HepG2 (cell line): ENCODE results near the gene TOMM22. TPM values are rescaled to one million over a fixed set of nuclear protein-coding genes. Genes with fewer than 3 reads are reported as not detected.

Experiments
- AGO1 ChIP-seq: fragments of 200-400 bp; formaldehyde crosslinking; IDR thresholded peaks from 2 replicates; pipeline ENCODE4 v1.6.1; 2017; ENCODE audit warnings: mild to moderate bottlenecking, low read depth, low read length, moderate library complexity; ENCODE audit not compliant: poor library complexity, severe bottlenecking
- BHLHE40 ChIP-seq: IDR thresholded peaks from 2 replicates; pipeline ENCODE4 v1.6.1; 2011; ENCODE audit warnings: low read length, improper control_type of control experiment
- GPN1 ChIP-seq: sonication (generic); formaldehyde crosslinking; IDR thresholded peaks from 2 replicates; pipeline ENCODE4 v1.5.1; 2020; ENCODE audit warnings: missing genetic modification reagents, borderline replicate concordance
- HDAC1 ChIP-seq: sonication (generic); formaldehyde crosslinking; IDR thresholded peaks from 2 replicates; pipeline ENCODE4 v1.5.1; 2020; ENCODE audit warnings: mild to moderate bottlenecking, missing genetic modification reagents
- HES4 ChIP-seq: sonication (generic); formaldehyde crosslinking; IDR thresholded peaks from 2 replicates; pipeline ENCODE4 v1.9.0; 2021; ENCODE audit warnings: mild to moderate bottlenecking, missing genetic modification reagents, borderline replicate concordance
- HMGA1 ChIP-seq: sonication (generic); formaldehyde crosslinking; conservative IDR thresholded peaks from 2 replicates; pipeline ENCODE4 v1.4.0; 2020; ENCODE audit warnings: missing genetic modification reagents
- POLR2G ChIP-seq: fragments of 200-400 bp; formaldehyde crosslinking; IDR thresholded peaks from 2 replicates; pipeline ENCODE4 v1.6.1; 2018; ENCODE audit warnings: mild to moderate bottlenecking, low read depth, low read length, moderate library complexity
- WIZ ChIP-seq: sonication (generic); formaldehyde crosslinking; IDR thresholded peaks from 2 replicates; pipeline ENCODE4 v1.5.1; 2020; ENCODE audit warnings: mild to moderate bottlenecking, missing genetic modification reagents
- XBP1 ChIP-seq: sonication (generic); formaldehyde crosslinking; IDR thresholded peaks from 2 replicates; pipeline ENCODE4 v1.5.0; 2020; ENCODE audit warnings: missing genetic modification reagents
- ZC3H4 ChIP-seq: sonication (generic); formaldehyde crosslinking; IDR thresholded peaks from 2 replicates; pipeline ENCODE4 v1.4.0; 2020; ENCODE audit warnings: missing genetic modification reagents, borderline replicate concordance
- ZMYM3 ChIP-seq: sonication (generic); formaldehyde crosslinking; IDR thresholded peaks from 2 replicates; pipeline ENCODE4 v1.5.1; 2020; ENCODE audit warnings: mild to moderate bottlenecking, missing genetic modification reagents
- ZNF552 ChIP-seq: sonication (generic); formaldehyde crosslinking; IDR thresholded peaks from 2 replicates; pipeline ENCODE4 v1.9.0; 2022; ENCODE audit warnings: missing genetic modification reagents, mild to moderate bottlenecking, borderline replicate concordance
- ZNF777 ChIP-seq: sonication (generic); formaldehyde crosslinking; IDR thresholded peaks from 2 replicates; pipeline ENCODE4 v1.4.0; 2020; ENCODE audit warnings: missing genetic modification reagents
- polyA plus RNA-seq, 8 experiments: library from polyadenylated mRNA; depleted of rRNA in 3 of 8; stranded (reverse) in 7 of 8; unstranded in 1 of 8; fragments of >200 nt; fragmentation: Illumina TruSeq in 4 of 8; extraction: Trizol in 4 of 8; gene quantifications; 2 replicates each; pipeline versions ENCODE4 v1.2.1 to v1.2.3, GENCODE V29; 2011 to 2016; ENCODE audit warnings: low read depth in 4 of 8, missing spikeins in 1 of 8, mixed read lengths in 1 of 8; ENCODE audit not compliant: insufficient read depth in 1 of 8
- total RNA-seq, 5 experiments: library from RNA; depleted of rRNA; stranded (reverse); fragments of >200 nt; fragmentation: Illumina TruSeq; extraction: Trizol; gene quantifications; 2 replicates each; pipeline ENCODE4 v1.2.3, GENCODE V29; 2016; ENCODE audit warnings: low read depth in 1 of 5
- TF ChIP-seq, protein P1 (sequence below): sonication (generic); formaldehyde crosslinking; IDR thresholded peaks from 2 replicates; pipeline ENCODE4 v1.5.0; 2020; ENCODE audit warnings: missing genetic modification reagents
- TF ChIP-seq, protein P2 (sequence below): sonication (generic); formaldehyde crosslinking; IDR thresholded peaks from 2 replicates; pipeline ENCODE4 v1.5.1; 2020; ENCODE audit warnings: mild to moderate bottlenecking, missing genetic modification reagents
- TF ChIP-seq, protein P3 (sequence below): sonication (generic); formaldehyde crosslinking; IDR thresholded peaks from 2 replicates; pipeline ENCODE4 v1.5.1; 2020; ENCODE audit warnings: missing genetic modification reagents, mild to moderate bottlenecking, borderline replicate concordance
- TF ChIP-seq, protein P4 (sequence below): sonication (generic); formaldehyde crosslinking; conservative IDR thresholded peaks from 2 replicates; pipeline ENCODE4 v1.8.0; 2022; ENCODE audit warnings: missing genetic modification reagents
- TF ChIP-seq, protein P5 (sequence below): sonication (generic); formaldehyde crosslinking; IDR thresholded peaks from 2 replicates; pipeline ENCODE4 v1.8.1; 2023; ENCODE audit warnings: missing genetic modification reagents, inconsistent platforms, borderline replicate concordance

TOMM22 gene
- total and polyA plus RNA-seq, 2 of the 13 experiments (the other 11 are each of a cell fraction or from before 2014, with no cell fraction given): 46.9 to 118 TPM

DNA sequence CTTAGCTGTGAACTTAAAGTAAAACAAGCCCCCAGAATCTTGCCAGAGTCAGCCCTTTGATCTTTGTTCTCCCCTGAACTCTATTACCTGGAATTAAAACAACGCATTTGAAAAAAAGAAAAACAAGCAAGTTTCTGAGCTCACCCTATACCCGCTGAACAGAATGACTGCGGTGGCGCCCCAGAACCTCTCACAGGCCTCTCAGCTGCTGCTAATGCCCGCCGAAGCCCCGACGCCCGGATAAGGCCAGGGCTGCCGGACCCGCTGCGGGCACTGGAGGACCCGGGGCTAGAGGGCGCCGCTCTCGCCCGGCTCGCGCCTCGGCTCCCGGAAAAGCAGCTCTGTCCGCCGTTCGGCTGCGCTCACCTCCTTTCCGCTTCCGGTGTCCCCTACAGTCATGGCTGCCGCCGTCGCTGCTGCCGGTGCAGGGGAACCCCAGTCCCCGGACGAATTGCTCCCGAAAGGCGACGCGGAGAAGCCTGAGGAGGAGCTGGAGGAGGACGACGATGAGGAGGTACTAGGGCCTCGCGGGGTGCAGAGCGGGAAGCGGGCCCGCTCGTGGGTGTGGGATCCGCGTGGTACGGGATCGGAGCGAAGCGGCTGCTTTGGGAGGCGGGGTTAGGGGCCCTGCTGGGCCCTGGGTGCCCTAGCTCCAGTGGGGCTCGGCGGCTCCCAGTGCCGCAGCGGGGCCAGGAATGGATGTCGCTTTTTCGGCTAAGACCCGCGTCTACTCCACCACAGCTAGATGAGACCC, at the start of gene TOMM22 (continued):
- TF ChIP-seq, protein P1, sequence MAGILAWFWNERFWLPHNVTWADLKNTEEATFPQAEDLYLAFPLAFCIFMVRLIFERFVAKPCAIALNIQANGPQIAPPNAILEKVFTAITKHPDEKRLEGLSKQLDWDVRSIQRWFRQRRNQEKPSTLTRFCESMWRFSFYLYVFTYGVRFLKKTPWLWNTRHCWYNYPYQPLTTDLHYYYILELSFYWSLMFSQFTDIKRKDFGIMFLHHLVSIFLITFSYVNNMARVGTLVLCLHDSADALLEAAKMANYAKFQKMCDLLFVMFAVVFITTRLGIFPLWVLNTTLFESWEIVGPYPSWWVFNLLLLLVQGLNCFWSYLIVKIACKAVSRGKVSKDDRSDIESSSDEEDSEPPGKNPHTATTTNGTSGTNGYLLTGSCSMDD (CRISPR knock-in tag): no peak
- TF ChIP-seq BHLHE40 (peak; percentile 22; the same call in 1 of the 2 replicates), AGO1 (peak; percentile 47), ZNF777 (CRISPR knock-in tag) (peak; percentile 75), ZNF552 (CRISPR knock-in tag) (peak; percentile 70; the same call in 1 of the 2 replicates), HMGA1 (CRISPR knock-in tag) (no peak), HES4 (CRISPR knock-in tag) (peak; percentile 82; the same call in 1 of the 2 replicates), ZMYM3 (CRISPR knock-in tag) (no peak), ZC3H4 (CRISPR knock-in tag) (no peak), POLR2G (peak; percentile 97), GPN1 (CRISPR knock-in tag) (no peak), HDAC1 (CRISPR knock-in tag) (peak; percentile 100), XBP1 (CRISPR knock-in tag) (0 out of 2 replicates have a peak, but pooled peaks have one; percentile 39), WIZ (CRISPR knock-in tag) (peak; percentile 71; the same call in 1 of the 2 replicates)
- TF ChIP-seq, protein P2, sequence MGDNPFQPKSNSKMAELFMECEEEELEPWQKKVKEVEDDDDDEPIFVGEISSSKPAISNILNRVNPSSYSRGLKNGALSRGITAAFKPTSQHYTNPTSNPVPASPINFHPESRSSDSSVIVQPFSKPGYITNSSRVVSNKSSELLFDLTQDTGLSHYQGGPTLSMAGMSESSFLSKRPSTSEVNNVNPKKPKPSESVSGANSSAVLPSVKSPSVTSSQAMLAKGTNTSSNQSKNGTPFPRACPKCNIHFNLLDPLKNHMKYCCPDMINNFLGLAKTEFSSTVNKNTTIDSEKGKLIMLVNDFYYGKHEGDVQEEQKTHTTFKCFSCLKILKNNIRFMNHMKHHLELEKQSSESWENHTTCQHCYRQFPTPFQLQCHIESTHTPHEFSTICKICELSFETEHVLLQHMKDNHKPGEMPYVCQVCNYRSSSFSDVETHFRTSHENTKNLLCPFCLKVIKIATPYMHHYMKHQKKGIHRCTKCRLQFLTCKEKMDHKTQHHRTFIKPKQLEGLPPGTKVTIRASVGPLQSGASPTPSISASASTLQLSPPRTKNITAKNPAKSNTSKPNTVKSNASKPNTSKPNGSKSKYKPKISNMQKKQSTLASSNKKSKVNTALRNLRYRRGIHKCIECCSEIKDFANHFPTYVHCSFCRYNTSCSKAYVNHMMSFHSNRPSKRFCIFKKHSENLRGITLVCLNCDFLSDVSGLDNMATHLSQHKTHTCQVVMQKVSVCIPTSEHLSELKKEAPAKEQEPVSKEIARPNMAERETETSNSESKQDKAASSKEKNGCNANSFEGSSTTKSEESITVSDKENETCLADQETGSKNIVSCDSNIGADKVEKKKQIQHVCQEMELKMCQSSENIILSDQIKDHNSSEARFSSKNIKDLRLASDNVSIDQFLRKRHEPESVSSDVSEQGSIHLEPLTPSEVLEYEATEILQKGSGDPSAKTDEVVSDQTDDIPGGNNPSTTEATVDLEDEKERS (CRISPR knock-in tag): peak; percentile 95
- TF ChIP-seq, protein P3, sequence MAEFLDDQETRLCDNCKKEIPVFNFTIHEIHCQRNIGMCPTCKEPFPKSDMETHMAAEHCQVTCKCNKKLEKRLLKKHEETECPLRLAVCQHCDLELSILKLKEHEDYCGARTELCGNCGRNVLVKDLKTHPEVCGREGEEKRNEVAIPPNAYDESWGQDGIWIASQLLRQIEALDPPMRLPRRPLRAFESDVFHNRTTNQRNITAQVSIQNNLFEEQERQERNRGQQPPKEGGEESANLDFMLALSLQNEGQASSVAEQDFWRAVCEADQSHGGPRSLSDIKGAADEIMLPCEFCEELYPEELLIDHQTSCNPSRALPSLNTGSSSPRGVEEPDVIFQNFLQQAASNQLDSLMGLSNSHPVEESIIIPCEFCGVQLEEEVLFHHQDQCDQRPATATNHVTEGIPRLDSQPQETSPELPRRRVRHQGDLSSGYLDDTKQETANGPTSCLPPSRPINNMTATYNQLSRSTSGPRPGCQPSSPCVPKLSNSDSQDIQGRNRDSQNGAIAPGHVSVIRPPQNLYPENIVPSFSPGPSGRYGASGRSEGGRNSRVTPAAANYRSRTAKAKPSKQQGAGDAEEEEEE (CRISPR knock-in tag): 0 out of 2 replicates have a peak, but pooled peaks have one; percentile 31
- TF ChIP-seq, protein P4, sequence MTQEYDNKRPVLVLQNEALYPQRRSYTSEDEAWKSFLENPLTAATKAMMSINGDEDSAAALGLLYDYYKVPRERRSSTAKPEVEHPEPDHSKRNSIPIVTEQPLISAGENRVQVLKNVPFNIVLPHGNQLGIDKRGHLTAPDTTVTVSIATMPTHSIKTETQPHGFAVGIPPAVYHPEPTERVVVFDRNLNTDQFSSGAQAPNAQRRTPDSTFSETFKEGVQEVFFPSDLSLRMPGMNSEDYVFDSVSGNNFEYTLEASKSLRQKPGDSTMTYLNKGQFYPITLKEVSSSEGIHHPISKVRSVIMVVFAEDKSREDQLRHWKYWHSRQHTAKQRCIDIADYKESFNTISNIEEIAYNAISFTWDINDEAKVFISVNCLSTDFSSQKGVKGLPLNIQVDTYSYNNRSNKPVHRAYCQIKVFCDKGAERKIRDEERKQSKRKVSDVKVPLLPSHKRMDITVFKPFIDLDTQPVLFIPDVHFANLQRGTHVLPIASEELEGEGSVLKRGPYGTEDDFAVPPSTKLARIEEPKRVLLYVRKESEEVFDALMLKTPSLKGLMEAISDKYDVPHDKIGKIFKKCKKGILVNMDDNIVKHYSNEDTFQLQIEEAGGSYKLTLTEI (CRISPR knock-in tag): no peak
- TF ChIP-seq, protein P5, sequence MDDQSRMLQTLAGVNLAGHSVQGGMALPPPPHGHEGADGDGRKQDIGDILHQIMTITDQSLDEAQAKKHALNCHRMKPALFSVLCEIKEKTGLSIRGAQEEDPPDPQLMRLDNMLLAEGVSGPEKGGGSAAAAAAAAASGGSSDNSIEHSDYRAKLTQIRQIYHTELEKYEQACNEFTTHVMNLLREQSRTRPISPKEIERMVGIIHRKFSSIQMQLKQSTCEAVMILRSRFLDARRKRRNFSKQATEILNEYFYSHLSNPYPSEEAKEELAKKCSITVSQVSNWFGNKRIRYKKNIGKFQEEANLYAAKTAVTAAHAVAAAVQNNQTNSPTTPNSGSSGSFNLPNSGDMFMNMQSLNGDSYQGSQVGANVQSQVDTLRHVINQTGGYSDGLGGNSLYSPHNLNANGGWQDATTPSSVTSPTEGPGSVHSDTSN (CRISPR knock-in tag): peak; percentile 85
